ENCODE measurements around the gene PCYOX1L.

The PCYOX1L gene

DNA sequence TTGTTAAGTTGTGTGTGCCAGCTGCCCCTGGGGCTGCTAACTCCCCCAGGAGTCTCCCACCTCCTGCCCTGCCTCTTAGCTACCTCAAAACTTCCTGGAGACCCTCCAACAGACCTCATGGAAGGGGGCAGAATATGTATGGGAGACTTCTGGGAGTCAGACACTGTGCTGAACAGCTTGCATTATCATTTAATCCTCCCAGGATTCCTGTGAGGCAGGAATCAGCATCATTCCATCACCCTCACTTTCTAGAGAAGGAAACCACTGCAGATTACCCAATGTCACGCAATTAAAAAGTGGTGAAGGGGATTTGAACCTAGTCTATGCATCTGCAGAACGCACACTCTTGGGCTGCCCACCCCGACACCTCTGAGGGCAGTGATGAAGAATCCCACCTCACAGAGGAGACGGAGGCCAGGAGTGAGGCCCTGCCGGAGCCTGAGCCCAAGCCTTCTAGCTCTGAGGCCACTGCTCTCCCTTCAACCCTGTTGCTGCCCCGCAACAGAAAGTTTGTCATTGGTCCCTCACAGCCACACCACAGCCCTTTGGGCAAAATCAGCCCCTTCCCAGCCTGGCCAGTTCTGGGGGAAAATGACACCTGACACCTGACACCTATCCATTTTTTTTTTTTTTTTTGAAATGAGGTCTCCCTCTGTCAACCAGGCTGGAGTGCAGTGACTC, 51.6 kb downstream of the PCYOX1L start:
- DNase-seq = no peak

GRCh38 chr5:149410071-149410470, 52.2 kb downstream of the PCYOX1L start:
- no peak for DNase-seq

DNA sequence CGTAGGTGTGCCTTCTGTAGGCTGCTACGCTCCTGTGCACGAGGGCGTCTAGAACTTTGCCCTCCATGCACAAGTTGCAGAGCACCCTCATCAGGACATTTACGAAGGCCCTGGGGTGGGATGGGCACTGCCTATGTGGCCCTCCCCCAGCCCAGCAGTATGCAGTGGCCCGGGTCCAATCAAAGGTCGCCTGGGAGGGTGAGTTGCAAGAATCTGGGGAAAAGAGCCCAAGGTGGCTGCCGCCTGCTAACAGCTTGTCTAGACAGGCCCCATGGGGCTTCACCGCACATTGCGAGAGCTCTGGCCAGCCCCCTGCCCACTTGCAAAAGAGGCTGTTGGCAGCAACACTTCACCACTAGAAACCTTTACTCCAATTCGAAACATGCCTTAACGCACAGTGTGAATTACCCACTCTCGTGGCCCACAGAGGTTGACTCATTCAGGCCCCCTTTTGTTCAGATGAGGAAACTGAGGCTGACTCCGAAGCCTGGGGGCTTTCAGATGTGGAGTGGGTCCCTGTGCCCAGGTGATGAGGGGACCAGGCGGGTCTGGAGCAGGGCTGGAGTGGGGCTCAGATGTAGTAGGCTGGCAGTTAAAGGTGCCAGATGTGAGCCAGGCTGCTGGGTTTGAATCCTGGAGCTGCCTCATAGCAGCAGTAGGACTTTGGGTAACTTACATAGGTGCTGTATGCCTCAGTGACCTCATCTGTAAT, 53.0 kb downstream of the PCYOX1L start:
- DNase-seq = no peak

DNA sequence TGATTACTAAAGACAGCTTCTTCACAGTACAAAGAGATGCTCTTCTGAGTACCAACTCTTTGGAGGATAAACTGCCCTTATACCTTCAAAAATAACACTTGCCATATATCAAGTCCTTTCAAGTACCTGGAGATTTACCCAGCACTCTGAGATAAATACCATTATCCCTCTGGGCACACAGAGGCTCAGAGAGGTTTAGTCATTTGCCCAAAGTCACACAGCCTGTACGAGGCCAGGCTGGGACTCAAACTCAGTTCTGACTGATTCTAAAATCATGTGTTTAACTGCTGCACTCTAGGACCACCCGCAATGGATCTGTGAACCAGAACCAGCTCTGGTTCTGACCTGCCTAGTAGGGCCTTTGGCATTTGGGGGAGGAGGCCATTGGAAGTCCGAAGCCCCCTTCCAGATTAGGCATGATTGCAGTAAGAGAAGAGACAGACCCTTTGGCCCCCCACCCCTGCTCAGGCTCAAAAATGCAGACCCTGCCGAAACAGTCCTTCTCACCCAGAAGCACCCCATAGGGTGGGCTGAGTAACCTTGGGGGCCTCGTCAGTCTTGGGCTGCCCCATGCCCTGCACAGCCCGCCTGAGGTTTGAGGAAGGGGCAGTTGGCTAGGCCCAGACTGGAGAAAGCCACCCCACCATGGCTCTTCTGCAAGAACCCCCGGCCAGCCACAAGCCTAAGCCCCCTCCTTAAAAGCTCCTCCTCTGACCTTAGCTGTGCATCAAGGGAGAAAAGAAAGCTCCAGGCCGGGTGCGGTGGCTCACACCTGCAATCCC, 54.1 kb downstream of the PCYOX1L start:
- no peak for DNase-seq

DNA sequence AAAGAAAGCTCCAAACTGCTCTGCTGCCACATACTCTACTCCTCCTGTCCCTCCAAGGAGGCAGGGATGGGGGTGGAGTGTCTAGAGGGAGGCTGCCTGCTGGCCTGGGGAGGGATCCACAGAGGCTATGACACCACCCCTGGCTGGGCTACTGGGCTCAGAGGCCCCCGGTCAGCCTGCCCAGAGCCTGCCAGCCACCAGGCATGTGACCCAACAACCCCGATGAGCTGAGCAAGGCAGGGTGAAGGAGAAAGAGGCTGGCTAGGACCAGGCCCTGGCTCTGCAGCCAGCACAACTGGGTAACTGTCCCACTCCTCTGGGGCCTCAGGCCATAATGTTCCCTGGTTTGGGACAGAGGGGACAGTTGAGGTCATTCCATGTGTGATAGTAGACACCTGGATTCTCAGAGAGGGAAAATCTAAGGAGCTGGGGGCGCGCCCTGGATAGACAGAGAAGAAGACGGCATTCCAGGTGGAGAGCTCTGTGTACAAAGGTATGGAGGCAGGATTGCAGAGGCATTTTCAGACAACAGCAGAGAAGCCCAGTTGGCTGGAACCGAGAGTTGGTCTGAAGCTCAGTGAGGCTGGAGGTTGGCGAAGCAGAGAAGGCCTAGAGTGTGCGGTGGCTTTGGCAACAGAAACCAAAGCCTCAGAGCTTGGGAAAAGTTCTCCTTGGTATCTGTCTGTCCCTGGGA, 55.1 kb downstream of the PCYOX1L start:
- no peak for DNase-seq

DNA sequence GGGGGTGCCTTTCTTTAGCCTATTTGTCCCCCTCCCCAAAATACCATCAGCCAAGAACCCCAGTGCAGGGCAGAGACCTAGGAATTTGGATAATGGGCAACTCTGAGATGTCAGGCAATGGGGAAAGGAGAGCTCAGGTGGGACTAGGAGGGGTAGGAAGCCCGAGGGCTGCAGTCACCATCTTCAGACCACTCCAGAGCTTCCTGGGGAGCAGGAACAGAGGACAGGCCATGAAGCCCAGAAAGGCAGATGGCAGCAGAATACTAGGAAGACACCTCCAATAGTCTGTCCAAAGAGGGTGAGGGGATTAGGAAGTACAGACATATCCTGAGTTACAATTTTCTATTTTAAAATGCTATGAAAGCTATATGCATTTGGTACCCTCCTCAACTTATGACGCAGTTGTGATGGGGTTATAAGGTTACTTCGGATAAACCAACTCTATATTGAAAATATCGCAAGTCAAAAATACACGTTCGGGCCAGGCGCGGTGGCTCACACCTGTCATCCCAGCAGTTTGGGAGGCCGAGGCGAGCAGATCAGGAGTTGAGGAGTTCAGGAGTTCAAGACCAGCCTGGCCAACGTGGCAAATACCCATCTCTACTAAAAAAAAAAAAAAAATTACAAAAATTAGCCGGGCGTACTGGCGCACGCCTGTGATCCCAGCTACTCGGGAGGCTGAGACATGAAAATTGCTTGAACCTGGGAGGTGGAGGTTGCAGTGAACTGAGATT, 55.8 kb downstream of the PCYOX1L start:
- DNase-seq = no peak

GRCh38 chr5:149414405-149415065, 56.7 kb downstream of the PCYOX1L start:
- DNase-seq = no peak

GRCh38 chr5:149415066-149415967, 57.5 kb downstream of the PCYOX1L start:
- no peak for DNase-seq

DNA sequence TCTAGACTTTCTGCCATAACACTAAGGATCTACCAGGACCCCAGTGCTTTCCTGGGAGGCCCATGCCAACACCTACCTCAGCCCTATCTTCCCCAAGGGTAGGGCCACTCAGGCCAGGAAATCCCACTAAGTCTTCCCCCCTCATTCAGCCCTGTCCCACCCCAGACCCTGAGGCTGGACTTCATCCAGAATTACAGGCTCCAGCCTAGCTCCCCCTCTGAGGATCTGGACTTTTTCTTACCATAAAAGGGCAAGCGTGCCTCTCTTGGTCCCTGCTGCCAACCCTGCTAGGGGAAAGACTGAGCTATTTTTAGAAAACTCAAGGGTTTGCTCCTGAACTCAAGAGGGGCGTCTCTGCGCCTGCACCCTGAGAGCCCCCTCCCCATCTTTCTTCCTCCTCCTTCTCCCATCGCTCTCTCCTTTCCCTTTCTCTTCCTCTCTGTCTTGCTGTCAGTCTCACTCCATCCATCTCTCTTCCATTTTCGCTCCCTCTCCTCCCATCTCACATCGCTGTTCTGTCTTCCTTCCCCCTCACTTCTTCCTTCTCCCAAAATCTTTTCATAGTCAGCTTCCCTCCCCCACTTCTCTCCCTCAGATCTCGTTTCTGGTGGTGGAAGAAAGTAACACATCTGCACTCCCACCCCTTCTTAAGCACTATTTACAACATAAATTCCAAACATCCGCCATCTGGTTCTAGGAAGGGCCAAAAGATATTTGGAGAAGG, 59.3 kb downstream of the PCYOX1L start:
- DNase-seq = no peak

DNA sequence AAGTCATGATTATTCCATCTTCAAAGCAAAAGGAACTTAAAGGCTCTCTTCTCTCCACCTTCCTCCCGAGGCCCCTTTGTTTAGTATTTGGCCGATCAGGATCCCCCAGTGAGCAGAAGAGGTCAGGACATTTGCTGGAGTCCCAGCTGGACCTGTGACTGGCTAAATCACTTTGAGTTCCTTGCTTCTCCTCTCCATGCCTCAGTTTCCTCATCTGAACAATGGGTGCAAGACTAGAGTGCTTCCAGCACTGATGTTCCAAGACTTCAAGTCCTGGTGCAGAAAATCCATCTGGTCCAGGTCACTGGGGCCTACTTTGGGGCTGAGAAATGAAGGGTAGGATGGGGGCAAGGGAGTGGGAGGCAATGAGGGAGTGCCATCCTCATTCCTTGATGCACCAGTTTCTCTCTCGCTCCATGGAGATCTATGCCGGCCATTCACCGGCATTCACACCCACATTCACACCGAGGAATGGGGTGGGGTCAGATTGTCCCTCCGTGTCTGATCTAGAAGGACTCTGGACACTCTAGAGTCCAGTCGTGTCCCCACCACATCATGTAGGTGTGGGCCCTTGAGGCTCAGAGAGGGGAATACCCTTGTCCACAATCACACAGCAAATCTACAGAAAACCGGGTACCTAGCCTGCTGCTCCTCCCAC, 60.0 kb downstream of the PCYOX1L start:
- DNase-seq = no peak

GRCh38 chr5:149418910-149419531, 61.2 kb downstream of the PCYOX1L start:
- no peak for DNase-seq
